GM13976 (cell line): ENCODE results near the gene FAM222B.

Experiments used
- DNase-seq: peaks from one replicate; pipeline ENCODE4 v3.0.0; 2012; ENCODE audit warnings: low spot score
- CTCF ChIP-seq: IDR thresholded peaks from 2 replicates; pipeline ENCODE4 v1.5.1; 2012; ENCODE audit warnings: borderline replicate concordance, mild to moderate bottlenecking; ENCODE audit not compliant: insufficient read depth; ENCODE audit errors: extremely low read depth, missing control alignments, control extremely low read depth
- in situ Hi-C: fragments of 300-500 bp; cut with MboI; formaldehyde crosslinking; loops from one replicate; pipeline ENCODE4 v1.12.0; 2022; ENCODE audit warnings: low sequenced_read_pairs, mixed read lengths, inconsistent platforms; ENCODE audit not compliant: unreplicated experiment

Gene FAM222B

GRCh38 chr17:28751600-28752366 lies 90.8 kb downstream of the FAM222B start:
- no peak for TF ChIP-seq CTCF
- no peak for DNase-seq
- in situ Hi-C loops = no loop called here

GRCh38 chr17:28750178-28751047 lies 92.2 kb downstream of the FAM222B start:
- in situ Hi-C loops = no loop called here
- peak; percentile 83 for DNase-seq
- peak; percentile 100 for TF ChIP-seq CTCF

GRCh38 chr17:28749516-28750177 lies 92.9 kb downstream of the FAM222B start:
- TF ChIP-seq CTCF = no peak
- no peak for DNase-seq
- in situ Hi-C loops = loop anchor here (25.0 kb wide), 1 partner anchor 363 kb away; no protein-coding TSS in a partner anchor

- DNase-seq = no peak
- no peak for TF ChIP-seq CTCF
- in situ Hi-C loops = loop anchor here (25.0 kb wide), 1 partner anchor 363 kb away; no protein-coding TSS in a partner anchor
These were observed 93.6 kb downstream of the FAM222B start for GRCh38 chr17:28748852-28749515.

GRCh38 chr17:28747801-28748750 lies 94.5 kb downstream of the FAM222B start:
- in situ Hi-C loops = loop anchor here (25.0 kb wide), 1 partner anchor 364 kb away; no protein-coding TSS in a partner anchor
- no peak for TF ChIP-seq CTCF
- no peak for DNase-seq
